ENCODE measurements around the gene TMIGD3.

GRCh38 chr1:111552587-111552986, 49.2 kb upstream of the TMIGD3 start:
- no peak for TF ChIP-seq CTCF (conservative IDR thresholded peaks at IDR 0.05 in 1 of 2, IDR thresholded peaks at IDR 0.05 in 1 of 2; ENCODE audit: low read depth in 1 of 2, low read length in 2 of 2)
- TF ChIP-seq EZH2 (IDR thresholded peaks at IDR 0.05; ENCODE audit: low read length, missing control alignments) = no peak

All from fibroblast of lung (primary cell).